NT2/D1 (cell line): Measurements from ENCODE around the gene CD69.

Source experiments
- DNase-seq: peaks from one replicate; pipeline ENCODE4 v3.0.0-alpha.2; 2011; ENCODE audit warnings: low read depth, low spot score
- H3K27me3 ChIP-seq: 2 replicates; pipeline ENCODE4 v1.6.0; 2011; ENCODE audit warnings: mild to moderate bottlenecking; ENCODE audit not compliant: insufficient read length, insufficient read depth
- H3K36me3 ChIP-seq: 2 replicates; pipeline ENCODE4 v1.6.1; 2011; ENCODE audit warnings: mild to moderate bottlenecking, low read length, mixed read lengths; ENCODE audit not compliant: insufficient read depth, insufficient read length
- H3K4me1 ChIP-seq: 2 replicates; pipeline ENCODE4 v1.5.1; 2011; ENCODE audit not compliant: insufficient read depth, insufficient read length
- H3K4me3 ChIP-seq: 2 replicates; pipeline ENCODE4 v1.5.1; 2011; ENCODE audit warnings: low read depth; ENCODE audit not compliant: insufficient read length
- H3K9ac ChIP-seq: 2 replicates; pipeline ENCODE4 v1.6.0; 2011; ENCODE audit warnings: low read depth; ENCODE audit not compliant: insufficient read length
- H3K9me3 ChIP-seq: 2 replicates; pipeline ENCODE4 v1.5.1; 2011; ENCODE audit warnings: mild to moderate bottlenecking, low read length; ENCODE audit not compliant: insufficient read depth
- SUZ12 ChIP-seq: IDR thresholded peaks from 2 replicates; pipeline ENCODE4 v1.6.1; 2011; ENCODE audit not compliant: insufficient read length, insufficient read depth; ENCODE audit errors: extremely low read depth
- YY1 ChIP-seq: IDR thresholded peaks from 2 replicates; pipeline ENCODE4 v1.6.1; 2011; ENCODE audit not compliant: insufficient read length, insufficient read depth
- ZNF274 ChIP-seq: IDR thresholded peaks from 2 replicates; pipeline ENCODE4 v1.6.1; 2011; ENCODE audit warnings: mild to moderate bottlenecking, low read depth, low read length

CD69 gene

GRCh38 chr12:9753498-9753897, 7.2 kb downstream of the CD69 start:
- Histone ChIP-seq H3K27me3 (no peaks in the 10 kb centered on the region), H3K9ac (no peak overlapping the region), H3K4me1 (no peaks in the 10 kb centered on the region), H3K36me3 (no peaks in the 10 kb centered on the region), H3K9me3 (peaks cover 4% of the 10 kb centered on the region; the same call in 1 of the 2 replicates), H3K4me3 (no peak overlapping the region)
- DNase-seq, result no peak
- TF ChIP-seq YY1 (no peak), SUZ12 (no peak), ZNF274 (no peak)

- Histone ChIP-seq H3K36me3 (no peaks in the 10 kb centered on the region), H3K4me1 (no peaks in the 10 kb centered on the region), H3K4me3 (no peak overlapping the region), H3K27me3 (no peaks in the 10 kb centered on the region), H3K9ac (no peak overlapping the region), H3K9me3 (peaks cover 4% of the 10 kb centered on the region; the same call in 1 of the 2 replicates)
- no peak for DNase-seq
- no peak for TF ChIP-seq SUZ12
- no peak for TF ChIP-seq YY1
- TF ChIP-seq ZNF274, result no peak
Observed at GRCh38 chr12:9753073-9753472, 7.6 kb downstream of the CD69 start.

DNA sequence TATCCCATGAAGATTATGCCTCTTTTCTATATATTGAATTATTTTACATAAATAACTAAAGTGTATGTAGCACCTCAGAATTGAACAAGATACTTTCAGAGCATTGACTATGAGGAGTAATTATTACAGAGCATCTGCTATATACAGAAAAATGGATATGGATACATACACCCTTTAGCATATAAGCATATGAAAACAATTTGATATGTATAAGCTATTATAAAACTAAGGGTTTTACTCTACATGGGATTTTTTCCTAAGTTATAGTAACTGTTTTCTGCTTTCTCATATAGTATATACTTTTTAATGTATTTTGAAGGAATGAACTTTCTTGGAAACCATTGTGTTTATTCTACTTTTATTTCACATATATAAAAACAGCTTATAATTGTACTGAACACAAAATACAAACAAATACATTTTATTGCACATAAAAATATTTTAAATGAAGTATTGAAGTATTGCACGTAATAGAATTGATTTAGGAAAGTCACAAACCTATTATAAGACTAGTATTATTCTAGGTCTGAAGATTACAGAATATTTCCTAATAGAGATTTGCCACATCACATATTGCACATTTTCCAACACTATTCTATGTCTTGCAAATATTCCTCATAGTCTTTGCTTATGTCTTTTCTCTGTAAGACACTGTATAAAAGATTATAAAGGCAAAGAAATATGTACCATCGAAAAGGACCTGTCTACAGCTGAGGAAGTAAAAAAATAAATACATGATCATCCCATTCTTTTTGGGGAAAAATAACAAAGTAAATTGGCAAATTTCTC, 8.4 kb downstream of the CD69 start:
- no peak for TF ChIP-seq YY1
- TF ChIP-seq ZNF274, result no peak
- no peak for TF ChIP-seq SUZ12
- Histone ChIP-seq H3K9ac (no peak overlapping the region), H3K4me1 (no peaks in the 10 kb centered on the region), H3K27me3 (no peaks in the 10 kb centered on the region), H3K9me3 (peaks cover 4% of the 10 kb centered on the region; the same call in 1 of the 2 replicates), H3K4me3 (no peak overlapping the region), H3K36me3 (no peaks in the 10 kb centered on the region)
- DNase-seq, result no peak

GRCh38 chr12:9751204-9752144, 9.2 kb downstream of the CD69 start:
- Histone ChIP-seq H3K9ac (no peak overlapping the region), H3K4me3 (no peak overlapping the region)
- DNase-seq, result no peak

GRCh38 chr12:9750276-9751203, 10.2 kb downstream of the CD69 start:
- Histone ChIP-seq H3K27me3 (no peaks in the 10 kb centered on the region), H3K4me3 (no peak overlapping the region), H3K4me1 (no peaks in the 10 kb centered on the region), H3K36me3 (no peaks in the 10 kb centered on the region), H3K9me3 (peaks cover 4% of the 10 kb centered on the region; the same call in 1 of the 2 replicates), H3K9ac (no peak overlapping the region)
- no peak for TF ChIP-seq YY1
- no peak for TF ChIP-seq SUZ12
- TF ChIP-seq ZNF274, result no peak
- peak; percentile 80 for DNase-seq

More at GRCh38 chr12:9751204-9752144, 9.2 kb downstream of the CD69 start:
- H3K36me3 ChIP-seq, result no peaks in the 10 kb centered on the region
- peaks cover 4% of the 10 kb centered on the region; the same call in 1 of the 2 replicates for H3K9me3 ChIP-seq
- H3K4me1 ChIP-seq, result no peaks in the 10 kb centered on the region
- no peaks in the 10 kb centered on the region for H3K27me3 ChIP-seq
- TF ChIP-seq YY1 (no peak), ZNF274 (no peak), SUZ12 (no peak)

- Histone ChIP-seq H3K4me1 (no peaks in the 10 kb centered on the region), H3K9ac (no peak overlapping the region), H3K9me3 (peaks cover 4% of the 10 kb centered on the region; the same call in 1 of the 2 replicates), H3K27me3 (no peaks in the 10 kb centered on the region), H3K4me3 (no peak overlapping the region), H3K36me3 (no peaks in the 10 kb centered on the region)
- TF ChIP-seq ZNF274 (no peak), YY1 (no peak), SUZ12 (no peak)
- DNase-seq, result no peak
Observed at GRCh38 chr12:9749640-9750039, 11.1 kb downstream of the CD69 start.
